Measurements from ENCODE around the gene CNTN5. TPM values are rescaled to one million over a fixed set of nuclear protein-coding genes. Genes with fewer than 3 reads are reported as not detected.

CNTN5 gene
- total RNA-seq, 4 donors from 2014 or later: 0.51 to 2.3 (median 0.58) TPM; not detected in 1

DNA sequence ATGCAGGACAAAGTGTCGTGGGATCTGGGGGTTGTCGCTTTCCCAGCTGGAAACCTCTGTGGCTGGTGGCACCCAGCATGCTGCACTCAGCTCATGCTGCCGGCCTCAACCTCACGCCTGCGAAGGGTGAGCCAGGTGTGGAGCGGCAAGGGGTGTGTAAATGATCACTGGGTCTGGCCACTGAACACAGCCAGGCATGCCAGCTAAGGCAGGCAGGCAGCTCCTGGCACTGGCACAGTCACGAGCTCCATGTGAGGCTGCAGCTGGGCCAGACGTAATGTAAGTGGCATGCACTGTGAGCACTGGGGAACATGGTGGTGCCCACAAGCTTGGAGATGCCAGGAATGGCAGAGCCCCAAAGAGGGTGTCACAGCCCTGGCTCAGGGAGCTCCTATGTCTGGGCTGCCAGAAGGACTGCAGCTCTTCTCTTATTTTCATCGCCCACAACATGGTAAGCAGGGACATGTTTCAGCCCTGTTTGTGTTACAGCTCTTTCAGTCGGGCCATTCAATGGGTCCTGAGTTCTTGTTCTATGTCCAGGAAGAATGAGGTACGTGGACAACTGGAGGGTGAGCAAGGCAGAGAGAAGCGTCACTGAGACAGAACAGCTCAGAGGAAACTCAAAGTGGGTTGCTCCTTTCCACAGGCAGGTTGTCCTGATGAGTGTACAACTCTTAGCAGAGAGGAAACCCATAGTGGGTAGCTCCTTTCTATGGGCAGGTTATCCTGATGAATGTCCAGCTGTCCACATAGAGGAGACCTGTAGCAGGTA is 403.8 kb downstream of the CNTN5 start:
- Histone ChIP-seq H3K4me1 (no peaks in the 10 kb centered on the region), H3K36me3 (no peaks in the 10 kb centered on the region), H3K27ac (no peak overlapping the region), H3K27me3 (no peaks in the 10 kb centered on the region), H3K9me3 (no peaks in the 10 kb centered on the region), H3K4me3 (no peak overlapping the region)
- intact Hi-C loops (cut with DNase I; ENCODE audit: low total_unique reads): no loop called here
- TF ChIP-seq, protein P1, sequence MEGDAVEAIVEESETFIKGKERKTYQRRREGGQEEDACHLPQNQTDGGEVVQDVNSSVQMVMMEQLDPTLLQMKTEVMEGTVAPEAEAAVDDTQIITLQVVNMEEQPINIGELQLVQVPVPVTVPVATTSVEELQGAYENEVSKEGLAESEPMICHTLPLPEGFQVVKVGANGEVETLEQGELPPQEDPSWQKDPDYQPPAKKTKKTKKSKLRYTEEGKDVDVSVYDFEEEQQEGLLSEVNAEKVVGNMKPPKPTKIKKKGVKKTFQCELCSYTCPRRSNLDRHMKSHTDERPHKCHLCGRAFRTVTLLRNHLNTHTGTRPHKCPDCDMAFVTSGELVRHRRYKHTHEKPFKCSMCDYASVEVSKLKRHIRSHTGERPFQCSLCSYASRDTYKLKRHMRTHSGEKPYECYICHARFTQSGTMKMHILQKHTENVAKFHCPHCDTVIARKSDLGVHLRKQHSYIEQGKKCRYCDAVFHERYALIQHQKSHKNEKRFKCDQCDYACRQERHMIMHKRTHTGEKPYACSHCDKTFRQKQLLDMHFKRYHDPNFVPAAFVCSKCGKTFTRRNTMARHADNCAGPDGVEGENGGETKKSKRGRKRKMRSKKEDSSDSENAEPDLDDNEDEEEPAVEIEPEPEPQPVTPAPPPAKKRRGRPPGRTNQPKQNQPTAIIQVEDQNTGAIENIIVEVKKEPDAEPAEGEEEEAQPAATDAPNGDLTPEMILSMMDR (IDR thresholded peaks at IDR 0.05): no peak
- TF ChIP-seq POLR2A (IDR thresholded peaks at IDR 0.05): no peak
- DNase-seq: no peak

DNA sequence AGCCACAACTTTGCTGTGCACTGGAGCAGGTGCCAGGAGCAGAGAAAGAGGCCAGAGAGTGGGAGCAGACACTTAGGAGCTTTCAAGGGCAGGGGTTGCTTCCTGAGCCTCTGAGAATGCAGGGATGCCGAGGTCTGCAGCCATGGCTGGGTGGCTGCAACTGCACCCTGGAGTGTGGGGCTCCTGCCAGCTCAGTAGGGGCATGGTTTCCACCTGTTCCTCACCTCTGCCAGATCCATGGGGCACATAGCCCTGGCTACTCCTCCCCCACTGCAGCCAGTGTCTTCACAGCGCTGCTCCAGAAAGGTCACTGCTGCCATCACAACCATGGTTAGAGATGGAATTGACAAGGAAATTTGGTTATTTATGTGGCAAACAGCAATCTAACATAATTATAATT is 404.8 kb downstream of the CNTN5 start:
- no peak for DNase-seq
- Histone ChIP-seq H3K36me3 (no peaks in the 10 kb centered on the region), H3K27ac (no peak overlapping the region), H3K4me1 (no peaks in the 10 kb centered on the region), H3K27me3 (no peaks in the 10 kb centered on the region), H3K4me3 (no peak overlapping the region), H3K9me3 (no peaks in the 10 kb centered on the region)
- TF ChIP-seq POLR2A (IDR thresholded peaks at IDR 0.05): no peak
- TF ChIP-seq, protein P1 (IDR thresholded peaks at IDR 0.05): no peak
- intact Hi-C loops (cut with DNase I; ENCODE audit: low total_unique reads): no loop called here

DNA sequence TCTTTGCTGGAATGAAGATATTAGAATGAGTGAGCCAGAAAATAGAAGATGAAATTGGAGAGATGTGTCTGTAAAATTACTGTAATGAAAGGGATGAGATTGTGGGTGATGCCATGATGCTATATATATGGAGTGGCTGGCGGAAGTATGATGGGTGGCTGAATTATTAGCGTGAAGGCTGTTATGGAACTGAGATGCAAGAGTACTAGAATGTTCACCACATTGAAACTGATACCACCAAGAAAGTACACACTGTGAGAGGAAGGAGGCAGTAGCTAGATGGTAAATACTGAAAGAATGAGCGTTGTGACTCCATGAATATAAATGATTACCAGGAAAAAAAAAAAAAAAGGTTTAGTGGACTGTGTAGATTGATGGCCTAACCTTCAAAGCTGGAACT is 411.9 kb downstream of the CNTN5 start:
- H3K36me3 ChIP-seq: no peaks in the 10 kb centered on the region
- no peaks in the 10 kb centered on the region for H3K9me3 ChIP-seq
- H3K27ac ChIP-seq: no peak overlapping the region
- no peak overlapping the region for H3K4me3 ChIP-seq
- no peaks in the 10 kb centered on the region for H3K4me1 ChIP-seq
- intact Hi-C loops (cut with DNase I; ENCODE audit: low total_unique reads): no loop called here
- no peaks in the 10 kb centered on the region for H3K27me3 ChIP-seq
- TF ChIP-seq, protein P1 (IDR thresholded peaks at IDR 0.05): no peak
- TF ChIP-seq POLR2A (IDR thresholded peaks at IDR 0.05): no peak
- DNase-seq: no peak

DNA sequence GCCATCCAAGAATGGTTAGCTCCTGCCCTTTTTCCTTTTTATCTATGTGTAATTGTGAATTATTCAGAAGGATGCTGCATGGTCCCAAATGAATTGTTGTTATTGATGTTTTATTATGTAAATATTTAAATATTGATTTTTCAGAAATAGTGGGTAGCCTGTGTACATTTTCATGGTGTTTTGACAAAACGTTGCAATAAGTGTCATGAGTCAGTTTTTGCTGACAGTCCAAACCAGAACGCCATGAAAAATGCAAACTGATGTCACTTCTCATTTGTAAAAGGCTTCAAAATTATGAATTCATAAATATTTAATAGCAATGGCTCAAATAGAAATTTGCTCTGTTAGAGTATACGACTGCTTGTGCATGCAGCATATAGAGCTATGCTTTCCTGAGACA is 422.5 kb downstream of the CNTN5 start:
- TF ChIP-seq, protein P1 (IDR thresholded peaks at IDR 0.05): no peak
- no peak for TF ChIP-seq POLR2A (IDR thresholded peaks at IDR 0.05)
- intact Hi-C loops (cut with DNase I; ENCODE audit: low total_unique reads): no loop called here
- DNase-seq: no peak
- Histone ChIP-seq H3K4me1 (no peaks in the 10 kb centered on the region), H3K27me3 (no peaks in the 10 kb centered on the region), H3K36me3 (no peaks in the 10 kb centered on the region), H3K27ac (no peak overlapping the region), H3K4me3 (no peak overlapping the region), H3K9me3 (no peaks in the 10 kb centered on the region)

DNA sequence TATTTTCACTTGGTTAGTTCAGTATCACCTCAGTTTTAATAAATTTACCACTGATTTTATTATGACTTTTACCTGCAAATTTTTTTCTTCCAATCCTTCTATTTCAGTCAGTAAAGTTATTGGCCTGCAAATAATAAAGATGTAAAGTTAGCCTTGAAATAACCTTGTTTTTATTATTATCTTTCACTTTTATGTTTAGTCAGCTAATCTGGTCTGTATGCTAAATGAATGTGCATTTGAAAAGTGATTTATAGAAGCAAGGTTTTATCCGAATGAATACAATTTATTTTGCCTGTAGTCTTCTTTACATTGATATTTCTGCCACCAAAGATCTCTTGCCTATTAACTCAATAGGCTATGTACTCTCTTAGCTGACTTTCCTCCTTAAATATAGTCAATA is 425.7 kb downstream of the CNTN5 start:
- H3K4me3 ChIP-seq: no peak overlapping the region
- H3K4me1 ChIP-seq: no peaks in the 10 kb centered on the region
- DNase-seq: no peak
- H3K36me3 ChIP-seq: no peaks in the 10 kb centered on the region
- H3K27me3 ChIP-seq: no peaks in the 10 kb centered on the region
- intact Hi-C loops (cut with DNase I; ENCODE audit: low total_unique reads): no loop called here
- no peak overlapping the region for H3K27ac ChIP-seq
- no peak for TF ChIP-seq POLR2A (IDR thresholded peaks at IDR 0.05)
- TF ChIP-seq, protein P1 (IDR thresholded peaks at IDR 0.05): no peak
- no peaks in the 10 kb centered on the region for H3K9me3 ChIP-seq

Measured in uterus (tissue), 4 donors.